Measurements from ENCODE around the gene PPP6R1. TPM values are rescaled to one million over a fixed set of nuclear protein-coding genes. Genes with fewer than 3 reads are reported as not detected.

The PPP6R1 gene
- total RNA-seq, 1 donor from 2014 or later: 47.4 TPM

- no peak for ATAC-seq
Measured at GRCh38 chr19:55244004-55244680, 14.7 kb downstream of the PPP6R1 start.

DNA sequence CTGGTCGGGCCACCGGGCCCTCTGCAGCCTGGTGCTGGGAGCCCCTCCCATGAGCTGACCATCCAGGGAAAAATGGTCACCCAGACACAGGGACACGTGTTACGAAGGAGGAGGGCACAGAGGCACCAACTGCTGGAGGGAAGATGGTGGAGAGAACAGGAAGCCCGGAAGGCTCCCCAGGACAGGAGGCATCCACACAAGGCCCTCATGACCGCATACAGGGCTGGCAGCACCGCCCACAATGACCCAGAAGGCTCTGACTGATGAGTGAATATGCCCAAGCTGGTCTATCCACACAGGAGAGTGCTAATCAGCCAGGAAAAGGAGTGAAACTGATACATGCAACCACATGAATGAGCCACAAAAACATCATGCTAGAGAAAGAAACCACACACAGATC lies 16.3 kb downstream of the PPP6R1 start:
- ATAC-seq: no peak

- no peak for ATAC-seq
Measured at GRCh38 chr19:55241935-55242464, 16.8 kb downstream of the PPP6R1 start.

DNA sequence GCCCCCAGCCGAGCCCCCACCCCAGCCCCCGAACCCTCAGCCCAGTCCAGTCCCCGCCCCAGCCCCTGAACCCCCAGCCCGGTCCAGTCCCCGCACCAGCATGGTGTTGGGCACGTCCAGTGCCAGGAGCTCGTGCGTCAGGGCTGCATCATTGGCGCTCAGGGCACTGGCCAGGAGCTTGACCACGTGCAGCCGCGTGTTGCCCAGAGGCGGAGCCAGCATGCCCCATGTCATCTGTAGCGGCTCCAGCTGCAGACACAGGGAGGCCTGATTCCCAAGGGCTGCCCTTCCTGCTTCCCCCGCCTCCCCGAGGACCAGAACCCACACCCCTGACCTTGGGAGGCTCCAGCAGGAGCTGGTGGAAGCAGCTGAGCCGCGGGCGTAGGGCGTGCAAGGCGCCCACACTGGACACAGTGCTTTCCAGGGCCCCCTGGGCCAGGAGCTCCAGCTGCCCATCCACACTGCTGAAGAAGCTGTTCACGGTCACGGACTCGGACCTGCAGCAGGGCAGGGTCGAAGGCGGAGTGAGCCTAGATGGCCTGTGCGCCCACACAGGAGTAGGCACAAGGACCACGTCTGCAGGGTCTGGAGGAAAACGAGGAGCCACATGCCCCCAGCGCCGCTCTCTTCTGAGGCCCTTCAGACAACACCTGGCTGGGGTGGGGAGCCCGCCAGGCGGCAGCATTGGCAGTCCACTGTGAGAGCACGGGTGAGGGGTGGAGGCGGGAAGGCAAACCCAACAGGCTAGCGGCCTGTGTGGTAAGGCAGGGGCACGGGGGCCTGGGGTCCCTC lies 17.5 kb downstream of the PPP6R1 start:
- ATAC-seq: no peak

DNA sequence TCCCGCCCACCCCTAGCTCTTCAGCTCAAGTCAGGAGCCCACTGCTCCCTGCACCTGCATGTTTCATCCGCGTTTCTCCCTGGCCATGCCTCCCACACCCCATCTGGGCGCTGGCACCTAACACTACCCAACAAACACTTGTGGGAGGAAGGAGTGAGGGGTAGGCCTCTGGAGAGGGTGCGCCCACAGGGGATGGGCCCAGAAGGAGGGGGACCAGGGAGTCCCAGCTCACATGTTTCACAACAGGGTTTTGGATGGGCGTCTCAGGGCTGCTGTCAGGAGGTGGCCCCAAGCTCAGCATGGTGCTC lies 18.1 kb downstream of the PPP6R1 start:
- no peak for ATAC-seq

GRCh38 chr19:55239004-55239403 lies 19.8 kb downstream of the PPP6R1 start:
- ATAC-seq: no peak

DNA sequence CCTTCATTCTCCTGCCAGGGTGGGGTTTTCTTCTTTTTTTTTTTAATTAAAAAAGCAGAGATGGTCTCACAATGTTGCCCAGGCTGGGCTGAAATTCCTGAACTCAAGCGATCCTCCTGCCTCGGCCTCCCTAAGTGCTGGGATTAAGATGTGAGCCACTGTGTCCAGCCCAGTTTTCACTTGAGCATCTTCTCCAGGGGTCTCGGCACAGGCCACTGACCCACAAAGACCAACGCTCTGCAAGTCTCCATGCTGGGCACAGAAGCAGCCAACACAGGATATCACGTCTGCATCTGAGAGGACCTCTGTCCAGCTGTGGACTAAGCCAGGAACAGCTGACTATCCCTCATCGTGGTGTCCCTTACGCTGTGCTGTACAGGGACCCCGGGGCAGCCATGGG lies 20.8 kb downstream of the PPP6R1 start:
- no peak for ATAC-seq

DNA sequence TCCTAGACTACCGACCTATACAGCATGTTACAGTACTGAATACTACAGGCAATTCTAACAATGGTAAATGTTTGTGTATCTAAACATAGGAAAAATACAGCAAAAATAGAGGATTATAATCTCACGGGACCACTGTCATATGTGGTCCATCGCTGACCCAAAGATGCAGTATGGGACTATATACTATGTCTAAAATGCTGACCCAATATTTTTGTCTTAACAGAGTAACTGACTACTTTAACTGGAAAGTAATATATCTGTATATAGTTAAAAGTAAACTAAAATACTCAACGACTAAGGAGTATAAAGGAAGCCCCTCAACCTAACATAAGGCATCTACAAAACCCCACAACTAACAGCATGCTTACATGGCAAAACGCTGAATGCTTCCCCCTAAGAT lies 25.8 kb downstream of the PPP6R1 start:
- ATAC-seq: no peak

DNA sequence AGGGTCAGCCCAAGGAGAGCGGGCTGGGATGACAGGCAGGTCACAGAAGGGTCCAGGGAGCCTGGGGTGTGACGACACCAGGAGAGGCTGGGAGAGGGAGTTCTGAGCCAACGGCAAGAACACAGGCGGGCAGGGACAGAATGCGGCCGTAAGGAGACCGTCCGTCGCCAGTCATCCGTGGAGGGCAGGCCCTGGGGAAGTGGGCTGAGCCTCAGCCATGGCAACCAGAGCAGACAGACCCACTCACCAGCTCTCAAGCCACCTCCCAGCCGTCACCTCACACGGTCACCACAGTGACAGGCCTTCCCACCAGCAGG lies 26.6 kb downstream of the PPP6R1 start:
- no peak for ATAC-seq

- ATAC-seq: no peak
Measured at GRCh38 chr19:55231391-55232285, 27.2 kb downstream of the PPP6R1 start.

DNA sequence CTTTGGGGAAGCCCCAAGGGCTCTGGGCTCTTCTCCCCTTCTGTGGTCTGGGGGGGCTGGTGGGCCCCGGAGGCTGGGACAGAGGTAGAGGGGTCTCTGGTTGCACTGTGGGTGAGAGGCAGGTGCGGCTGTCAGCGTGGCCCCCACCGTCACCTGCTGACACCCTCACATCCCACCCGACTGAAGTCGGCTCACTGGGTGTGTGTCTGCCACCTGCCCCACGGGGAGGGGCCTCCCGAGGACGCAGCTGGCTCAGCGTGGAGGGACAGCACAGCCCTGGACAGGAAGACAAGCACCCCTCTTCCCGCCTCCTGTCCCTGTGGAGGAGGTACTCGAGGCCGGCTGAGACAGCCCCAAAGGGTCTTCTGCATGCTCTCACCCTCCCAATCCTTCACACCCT lies 28.0 kb downstream of the PPP6R1 start:
- ATAC-seq: no peak

DNA sequence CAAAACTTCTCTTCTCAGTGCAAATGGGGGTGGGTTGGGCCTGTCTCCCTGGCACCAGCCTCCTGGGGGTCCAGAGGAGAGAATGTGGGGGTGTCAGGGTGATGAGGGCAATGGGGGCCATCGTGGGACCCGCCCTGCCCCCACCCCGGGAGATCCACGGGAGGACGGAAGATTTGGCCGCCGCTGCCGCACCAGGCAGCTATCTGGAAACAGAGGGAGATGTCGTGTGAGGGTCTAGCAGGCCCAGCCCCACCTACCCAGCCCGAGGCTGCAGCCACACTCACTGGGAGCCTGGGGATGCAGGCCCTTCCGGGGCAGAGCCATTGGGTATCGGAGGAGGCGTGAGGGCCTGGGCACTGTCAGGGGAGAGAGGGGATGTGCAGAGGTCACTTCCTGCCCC lies 28.5 kb downstream of the PPP6R1 start:
- no peak for ATAC-seq

DNA sequence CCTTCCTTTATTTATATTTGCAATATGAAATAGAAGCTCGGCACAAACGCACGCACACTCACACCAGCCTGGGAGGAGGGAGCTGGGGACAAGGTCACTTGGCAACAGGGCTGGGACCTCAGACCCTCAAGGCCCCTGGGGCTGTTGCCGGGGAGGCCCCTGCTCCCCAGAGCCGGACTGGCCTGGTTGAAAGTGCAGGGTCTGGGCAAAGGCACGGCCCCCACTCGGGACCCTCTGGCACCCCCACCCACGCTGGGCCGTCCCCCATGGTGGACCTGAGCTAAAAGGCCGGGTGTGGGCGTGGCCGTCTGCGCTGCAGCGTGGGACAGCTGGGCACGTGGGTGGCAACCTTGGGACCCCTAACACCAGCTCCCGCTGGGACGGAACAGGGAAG lies 29.0 kb downstream of the PPP6R1 start:
- no peak for ATAC-seq

GRCh38 chr19:55229145-55229788 lies 29.6 kb downstream of the PPP6R1 start:
- no peak for ATAC-seq

DNA sequence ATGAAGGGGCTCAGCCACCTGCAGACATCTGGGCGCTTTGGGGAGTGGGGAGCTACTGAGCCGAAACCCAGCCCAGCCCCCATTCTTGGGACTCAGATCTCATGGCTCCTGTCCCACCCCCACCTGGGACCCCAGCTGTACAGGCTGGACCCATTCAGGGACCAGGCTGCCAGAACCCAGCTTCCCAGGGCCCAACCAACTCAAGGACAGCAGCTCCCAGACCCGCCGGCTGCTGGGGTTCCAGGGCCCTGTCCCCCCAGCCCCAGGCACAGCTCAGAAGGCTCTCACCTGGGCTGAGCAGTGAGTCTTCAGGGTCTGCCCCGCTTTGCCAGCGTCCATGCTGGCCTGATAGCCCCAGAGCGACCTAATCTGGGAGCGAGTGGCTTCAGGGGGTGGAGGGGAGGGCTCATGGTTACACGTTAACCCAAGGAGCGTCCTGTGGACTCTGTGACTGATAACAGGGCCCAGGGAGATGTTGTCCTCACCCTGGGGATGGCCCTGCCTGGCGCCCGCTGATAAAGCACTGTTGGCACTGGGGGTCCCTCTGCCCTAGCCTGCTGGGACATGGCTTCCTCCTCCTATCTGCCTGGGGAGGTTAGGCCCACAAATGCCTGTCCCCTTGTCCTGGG lies 30.3 kb downstream of the PPP6R1 start, which contains the start of gene TMEM86B:
TSS of gene TMEM86B (minus strand) at position 361 of the 629 bp plus-strand sequence. CDS start at position 339, 22 bp downstream.
- ATAC-seq: no peak

- ATAC-seq: no peak
Measured at GRCh38 chr19:55228015-55228391, 30.8 kb downstream of the PPP6R1 start.

DNA sequence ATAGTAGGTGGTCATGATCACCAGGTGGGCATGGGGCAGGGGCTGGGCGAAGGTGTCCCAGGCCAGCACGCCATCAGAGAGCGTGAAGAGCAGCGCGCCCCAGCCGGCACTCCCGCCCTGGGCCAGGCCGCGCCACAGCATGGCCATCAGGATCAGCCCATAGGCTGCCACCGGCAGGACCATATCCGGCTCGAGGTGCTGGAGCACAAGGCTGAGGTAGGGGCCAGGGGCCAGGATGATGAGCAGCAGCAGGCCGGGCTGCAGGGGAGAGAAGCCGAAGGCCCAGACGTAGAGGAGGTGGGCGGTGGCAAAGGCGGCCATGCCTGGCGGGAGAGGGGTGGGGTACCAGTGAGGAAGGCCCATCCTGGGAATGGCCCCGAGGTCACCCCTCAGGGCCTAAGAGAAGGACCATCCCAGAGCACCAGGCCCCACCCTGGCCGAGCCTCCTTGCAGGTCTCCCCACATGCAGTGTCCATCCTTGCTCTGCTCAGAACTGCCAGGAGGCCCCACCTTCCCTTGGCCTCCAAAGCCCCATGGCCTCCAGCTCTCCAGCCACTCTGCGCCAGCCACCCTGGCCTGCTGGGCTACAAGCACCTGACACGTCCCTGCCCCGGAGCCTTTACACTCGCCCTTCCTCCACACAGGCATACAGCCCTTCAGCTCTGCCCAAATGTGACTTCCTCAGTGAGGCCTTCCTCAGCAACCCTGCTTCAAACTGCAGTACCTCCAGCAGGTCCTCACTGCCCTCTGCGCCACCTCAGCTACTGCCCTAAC lies 31.4 kb downstream of the PPP6R1 start:
- ATAC-seq: no peak

DNA sequence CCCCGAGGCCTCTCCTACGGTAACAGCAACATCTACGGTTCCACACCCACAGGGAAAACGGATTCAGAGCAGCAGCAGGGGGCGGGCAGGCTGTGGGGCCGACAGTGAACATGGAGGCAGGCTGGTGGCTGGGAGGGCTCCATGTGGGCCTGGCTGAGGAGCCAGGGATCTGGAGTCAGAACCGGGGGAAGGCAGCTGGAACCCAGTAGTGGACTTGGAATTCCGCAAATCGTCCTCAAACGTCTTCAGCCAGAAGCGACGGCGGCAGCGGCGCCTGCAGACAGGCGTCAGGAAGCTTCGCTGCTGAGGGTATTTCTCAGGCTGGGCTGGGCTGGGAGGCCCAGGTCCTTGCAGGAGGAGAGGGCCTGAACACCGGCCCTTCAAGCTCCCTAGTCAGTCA lies 32.0 kb downstream of the PPP6R1 start:
- no peak for ATAC-seq

DNA sequence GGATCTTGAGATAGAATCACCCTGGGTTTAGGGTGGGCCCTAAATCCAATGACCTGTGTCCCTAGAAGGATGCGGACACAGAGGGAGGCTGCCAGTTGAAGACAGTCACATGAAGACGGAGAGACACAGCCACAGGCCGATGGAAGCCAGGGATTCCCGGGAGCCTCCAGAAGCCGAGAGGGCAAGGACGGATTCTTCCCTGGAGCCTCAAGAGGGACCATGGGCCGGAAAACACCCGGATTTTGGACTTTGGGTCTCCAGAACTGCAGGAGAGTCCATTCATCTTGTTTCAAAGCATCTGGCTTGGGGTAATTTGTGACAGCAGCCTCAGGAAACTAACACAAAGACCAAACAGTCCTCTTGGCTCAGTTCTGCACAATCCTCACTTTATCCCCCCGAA lies 32.5 kb downstream of the PPP6R1 start:
- ATAC-seq: no peak

DNA sequence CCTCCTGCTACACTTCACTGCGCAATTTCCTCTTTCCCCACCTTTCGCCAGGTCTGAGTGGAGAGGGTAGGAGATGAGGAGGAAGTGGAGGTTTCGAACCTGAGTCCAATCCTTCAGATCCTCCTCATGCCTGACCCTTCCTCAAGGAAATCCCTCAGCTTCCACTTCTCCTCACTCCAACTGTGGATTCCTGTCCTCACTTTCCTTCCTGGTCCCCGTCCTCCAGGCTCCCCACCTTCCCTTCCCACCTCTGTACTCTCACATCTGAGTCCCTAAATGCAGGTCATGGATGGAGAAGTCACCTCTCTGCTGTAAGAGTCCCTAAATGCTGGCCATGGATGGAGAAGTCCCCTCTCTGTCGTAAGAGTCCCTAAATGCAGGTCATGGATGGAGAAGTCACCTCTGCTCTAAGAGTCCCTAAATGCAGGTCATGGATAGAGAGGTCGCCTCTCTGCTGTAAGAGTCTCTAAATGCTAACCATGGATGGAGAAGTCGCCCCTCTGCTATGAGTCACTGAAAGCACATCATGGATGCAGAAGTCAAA lies 33.3 kb downstream of the PPP6R1 start:
- ATAC-seq: no peak
